Smooth muscle cell (in vitro differentiated cells): ENCODE results near the gene JAKMIP3. TPM values are rescaled to one million over a fixed set of nuclear protein-coding genes. Genes with fewer than 3 reads are reported as not detected.

Experiments used
- DNase-seq: peaks from one replicate; lab custom pipeline; 2025; ENCODE audit not compliant: unreplicated experiment; lab: John Stamatoyannopoulos, UW
- H2AFZ ChIP-seq: fragments of 200-600 bp; sonication (generic); 2 replicates; pipeline ENCODE4 v1.6.0; 2016; ENCODE audit warnings: antibody characterized with exemption, low read depth, mild to moderate bottlenecking
- H3F3A ChIP-seq: fragments of 200-600 bp; sonication (generic); 2 replicates; pipeline ENCODE4 v1.6.0; 2017; ENCODE audit warnings: antibody characterized with exemption, low read depth
- H3K27ac ChIP-seq: fragments of 200-600 bp; sonication (generic); 2 replicates; pipeline ENCODE4 v1.5.1; 2016; ENCODE audit warnings: low read depth, mild to moderate bottlenecking
- H3K27me3 ChIP-seq: fragments of 200-600 bp; sonication (generic); 2 replicates; pipeline ENCODE4 v1.6.1; 2016; ENCODE audit warnings: low read depth, mild to moderate bottlenecking
- H3K36me3 ChIP-seq: fragments of 200-600 bp; sonication (generic); 2 replicates; pipeline ENCODE4 v1.5.1; 2016; ENCODE audit warnings: low read depth
- H3K4me1 ChIP-seq: fragments of 200-600 bp; sonication (generic); 2 replicates; pipeline ENCODE4 v1.5.1; 2016; ENCODE audit warnings: low read depth
- H3K4me2 ChIP-seq: fragments of 200-600 bp; sonication (generic); 2 replicates; pipeline ENCODE4 v1.6.0; 2016; ENCODE audit warnings: mild to moderate bottlenecking
- H3K4me3 ChIP-seq: fragments of 200-600 bp; sonication (generic); 2 replicates; pipeline ENCODE4 v1.5.1; 2016; ENCODE audit warnings: mild to moderate bottlenecking
- H3K79me2 ChIP-seq: fragments of 200-600 bp; sonication (generic); 2 replicates; pipeline ENCODE4 v1.6.0; 2016; ENCODE audit warnings: low read depth, mild to moderate bottlenecking
- H3K9ac ChIP-seq: fragments of 200-600 bp; sonication (generic); 2 replicates; pipeline ENCODE4 v1.6.0; 2016; ENCODE audit warnings: low read depth
- H3K9me3 ChIP-seq: fragments of 200-600 bp; sonication (generic); replicated peaks from 2 replicates; pipeline ENCODE4 v1.5.1; 2016; ENCODE audit warnings: low read depth
- H4K20me1 ChIP-seq: fragments of 200-600 bp; sonication (generic); 2 replicates; pipeline ENCODE4 v1.6.0; 2016; ENCODE audit warnings: low read depth
- WGBS: methylation state at CpG from one replicate; pipeline ENCODE4 v1.1.7; 2016; ENCODE audit warnings: low lambda C conversion rate; 5-methylcytosine and 5-hydroxymethylcytosine counted together
- polyA plus RNA-seq: library from polyadenylated mRNA; unstranded; fragments of >200 nt; fragmentation: Nextera tagmentation; extraction: Ambion mirVana; gene quantifications from 2 replicates; pipeline ENCODE4 v1.2.1, GENCODE V29; 2016
- total RNA-seq: library from RNA; depleted of rRNA; stranded (reverse); fragments of >200 nt; gene quantifications from 2 replicates; pipeline ENCODE4 v1.2.3, GENCODE V29; 2014
- TF ChIP-seq, protein P1 (sequence below): fragments of 200-600 bp; sonication (generic); IDR thresholded peaks from 2 replicates; pipeline ENCODE4 v1.5.1; 2017; ENCODE audit warnings: borderline replicate concordance, mild to moderate bottlenecking, antibody characterized with exemption; ENCODE audit not compliant: insufficient read depth, poor library complexity, severe bottlenecking

The JAKMIP3 gene
- total and polyA plus RNA-seq, 2 experiments from 2014 or later: 0.09 TPM; not detected in 1

DNA sequence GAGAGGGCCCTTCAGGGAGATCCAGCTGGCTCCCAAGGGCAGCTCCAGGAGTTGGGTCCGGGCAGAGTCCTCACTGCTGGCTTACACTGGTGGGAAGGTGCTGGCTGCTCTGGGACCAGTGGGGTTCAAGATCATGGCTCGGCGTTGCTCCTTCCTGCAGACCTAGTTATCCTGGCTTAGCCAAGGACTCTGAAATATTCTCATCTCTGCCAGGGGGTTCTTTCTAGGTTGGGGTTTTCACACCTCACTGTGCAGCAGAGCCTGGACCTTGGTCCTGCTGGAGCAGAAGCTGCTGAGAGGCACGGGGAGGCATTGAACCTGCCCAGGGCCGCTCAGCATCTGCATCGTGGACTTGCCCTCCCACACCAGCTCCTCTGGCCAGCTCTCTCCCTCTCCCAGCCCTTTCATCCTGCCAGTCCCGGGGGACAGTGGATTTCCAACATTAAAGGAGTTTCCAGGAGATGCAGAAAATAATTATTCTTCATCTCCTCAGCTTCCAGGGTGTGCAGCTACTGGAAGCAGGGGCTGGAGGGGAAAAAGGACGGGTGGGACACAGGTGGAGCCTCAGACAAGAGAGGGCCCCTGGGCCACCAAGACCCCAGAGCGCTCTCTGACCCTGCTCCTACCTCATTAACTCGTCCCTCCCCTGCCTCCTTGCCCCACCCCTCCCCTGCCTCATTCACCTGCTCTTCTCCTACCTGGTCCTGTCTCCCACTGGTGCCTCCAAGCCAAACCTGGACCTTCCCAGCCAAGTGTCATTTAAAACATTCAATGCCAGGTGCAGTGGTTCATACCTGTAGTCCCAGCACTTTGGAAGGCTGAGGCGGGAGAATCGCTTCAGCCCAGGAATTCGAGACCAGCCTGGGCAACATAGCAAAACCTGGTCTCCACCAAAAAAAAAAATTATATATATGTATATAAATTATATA, 42.5 kb downstream of the JAKMIP3 start:
- TF ChIP-seq, protein P1, sequence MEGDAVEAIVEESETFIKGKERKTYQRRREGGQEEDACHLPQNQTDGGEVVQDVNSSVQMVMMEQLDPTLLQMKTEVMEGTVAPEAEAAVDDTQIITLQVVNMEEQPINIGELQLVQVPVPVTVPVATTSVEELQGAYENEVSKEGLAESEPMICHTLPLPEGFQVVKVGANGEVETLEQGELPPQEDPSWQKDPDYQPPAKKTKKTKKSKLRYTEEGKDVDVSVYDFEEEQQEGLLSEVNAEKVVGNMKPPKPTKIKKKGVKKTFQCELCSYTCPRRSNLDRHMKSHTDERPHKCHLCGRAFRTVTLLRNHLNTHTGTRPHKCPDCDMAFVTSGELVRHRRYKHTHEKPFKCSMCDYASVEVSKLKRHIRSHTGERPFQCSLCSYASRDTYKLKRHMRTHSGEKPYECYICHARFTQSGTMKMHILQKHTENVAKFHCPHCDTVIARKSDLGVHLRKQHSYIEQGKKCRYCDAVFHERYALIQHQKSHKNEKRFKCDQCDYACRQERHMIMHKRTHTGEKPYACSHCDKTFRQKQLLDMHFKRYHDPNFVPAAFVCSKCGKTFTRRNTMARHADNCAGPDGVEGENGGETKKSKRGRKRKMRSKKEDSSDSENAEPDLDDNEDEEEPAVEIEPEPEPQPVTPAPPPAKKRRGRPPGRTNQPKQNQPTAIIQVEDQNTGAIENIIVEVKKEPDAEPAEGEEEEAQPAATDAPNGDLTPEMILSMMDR: no peak
- no peak overlapping the region for H3K27ac ChIP-seq
- H3F3A ChIP-seq: no peaks in the 10 kb centered on the region
- peaks cover 1% of the 10 kb centered on the region for H3K27me3 ChIP-seq
- no peaks in the 10 kb centered on the region for H3K9me3 ChIP-seq
- no peak overlapping the region for H2AFZ ChIP-seq
- H3K4me3 ChIP-seq: no peak overlapping the region
- no peak overlapping the region for H3K9ac ChIP-seq
- H3K79me2 ChIP-seq: no peaks in the 10 kb centered on the region
- no peak for DNase-seq
- H3K36me3 ChIP-seq: no peaks in the 10 kb centered on the region
- H3K4me2 ChIP-seq: no peak overlapping the region
- H4K20me1 ChIP-seq: no peaks in the 10 kb centered on the region
- no peaks in the 10 kb centered on the region for H3K4me1 ChIP-seq
- 88% methylated on average over 13 of the region's 13 CpGs for WGBS

DNA sequence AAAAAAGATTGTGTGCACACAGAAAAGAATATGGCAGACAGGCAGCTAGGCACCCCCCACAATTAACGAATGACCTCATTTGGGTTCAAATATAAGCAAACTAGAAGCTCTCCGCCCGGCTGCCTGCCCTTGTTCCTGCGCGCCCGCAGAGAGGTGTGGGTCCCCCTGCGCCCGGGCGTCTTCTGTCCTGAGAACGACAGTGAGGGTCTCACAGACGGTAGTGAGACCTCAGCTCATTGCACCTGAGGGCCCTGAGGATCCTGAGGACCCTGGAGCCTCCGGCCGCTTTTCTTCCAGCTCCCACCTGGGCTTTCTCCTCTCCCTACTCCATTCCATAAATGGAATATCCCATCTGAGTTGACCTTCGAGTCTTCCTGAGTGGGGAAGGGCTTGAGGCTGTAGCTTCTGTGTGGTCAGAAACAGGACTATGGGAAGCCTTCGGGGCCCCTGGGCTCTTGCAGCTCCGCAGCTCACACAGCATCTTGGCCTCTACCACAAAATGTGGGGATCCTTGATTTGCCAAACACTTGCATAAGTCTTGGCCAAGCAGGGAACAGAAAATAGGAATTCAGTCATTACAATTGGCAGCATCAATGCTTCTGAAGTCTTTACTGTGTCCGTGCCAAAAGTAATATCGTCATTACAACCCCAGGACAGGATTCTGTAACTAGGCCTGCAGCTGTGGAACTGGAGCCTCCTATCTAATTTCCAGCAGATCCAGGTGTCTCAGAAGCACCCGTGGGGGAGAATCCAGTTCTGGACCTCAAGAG, 43.8 kb downstream of the JAKMIP3 start:
- no peak overlapping the region for H3K27ac ChIP-seq
- no peaks in the 10 kb centered on the region for H4K20me1 ChIP-seq
- H3K9me3 ChIP-seq: no peaks in the 10 kb centered on the region
- 94% methylated on average over 19 of the region's 19 CpGs for WGBS
- H3K9ac ChIP-seq: no peak overlapping the region
- H3K4me3 ChIP-seq: no peak overlapping the region
- no peaks in the 10 kb centered on the region for H3F3A ChIP-seq
- H3K79me2 ChIP-seq: no peaks in the 10 kb centered on the region
- H2AFZ ChIP-seq: no peak overlapping the region
- no peaks in the 10 kb centered on the region for H3K36me3 ChIP-seq
- DNase-seq: no peak
- H3K4me1 ChIP-seq: no peaks in the 10 kb centered on the region
- no peak overlapping the region for H3K4me2 ChIP-seq
- TF ChIP-seq, protein P1: no peak
- peaks cover 7% of the 10 kb centered on the region for H3K27me3 ChIP-seq

DNA sequence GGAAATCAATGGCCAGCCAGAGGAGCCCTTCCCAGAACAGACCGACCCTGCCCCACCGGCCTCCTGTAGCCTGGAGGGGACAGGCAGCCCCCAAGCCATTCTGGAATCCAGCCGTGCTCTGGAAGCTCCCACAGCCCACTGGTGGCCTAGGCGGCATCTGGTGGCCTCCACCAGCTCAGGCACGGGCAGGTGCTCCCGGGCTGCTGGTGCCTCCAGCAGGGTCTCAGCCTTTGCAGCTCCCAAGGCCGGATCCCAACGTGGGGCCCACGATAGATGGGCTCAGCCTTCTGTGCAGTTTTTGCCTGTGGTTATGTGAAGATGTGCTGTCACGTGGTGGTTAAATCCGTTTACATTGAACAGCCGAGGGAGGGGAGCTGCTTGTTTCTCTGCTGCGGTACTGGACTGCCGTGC, 44.4 kb downstream of the JAKMIP3 start:
- TF ChIP-seq, protein P1: no peak
- H3K9ac ChIP-seq: no peak overlapping the region
- no peaks in the 10 kb centered on the region for H4K20me1 ChIP-seq
- no peak overlapping the region for H3K4me2 ChIP-seq
- H3K27me3 ChIP-seq: peaks cover 7% of the 10 kb centered on the region
- no peak overlapping the region for H2AFZ ChIP-seq
- 91% methylated on average over 14 of the region's 14 CpGs for WGBS
- H3K36me3 ChIP-seq: no peaks in the 10 kb centered on the region
- no peak overlapping the region for H3K4me3 ChIP-seq
- H3F3A ChIP-seq: no peaks in the 10 kb centered on the region
- no peak overlapping the region for H3K27ac ChIP-seq
- no peaks in the 10 kb centered on the region for H3K9me3 ChIP-seq
- no peaks in the 10 kb centered on the region for H3K79me2 ChIP-seq
- no peak for DNase-seq
- H3K4me1 ChIP-seq: no peaks in the 10 kb centered on the region
